HK-2 (cell line): Measurements from ENCODE around the gene PEAR1.

Experiments
- DNase-seq: peaks from one replicate; pipeline ENCODE4 v3.0.0-alpha.2; 2018; ENCODE audit not compliant: unreplicated experiment

The PEAR1 gene

DNA sequence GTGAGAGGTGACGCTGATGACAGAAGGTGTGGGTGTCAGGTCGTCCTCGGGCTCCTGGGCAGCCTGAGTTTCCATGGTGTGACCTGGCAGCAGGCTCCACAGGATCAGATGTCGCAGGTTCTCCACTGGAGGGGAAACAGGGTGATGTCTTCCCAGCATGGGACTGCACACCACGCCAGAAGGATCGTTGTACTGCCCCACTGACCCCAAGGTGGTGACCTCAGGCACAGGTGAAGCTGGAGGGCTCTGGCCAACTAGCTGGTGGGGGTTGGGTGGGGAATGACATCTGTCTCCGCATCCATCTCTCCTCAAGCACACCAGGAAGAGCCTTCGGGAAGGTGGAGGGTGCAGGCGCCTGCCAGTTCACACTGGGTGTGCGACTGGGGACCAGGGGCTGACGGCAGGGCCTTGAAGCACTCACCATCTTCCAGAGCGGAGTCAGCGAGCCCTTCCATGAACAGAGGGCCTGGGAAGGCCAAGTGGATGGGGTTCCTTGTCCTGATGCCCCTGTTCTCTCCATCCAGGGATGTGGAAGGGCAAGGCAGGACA, 46.3 kb downstream of the PEAR1 start:
- DNase-seq = no peak

DNA sequence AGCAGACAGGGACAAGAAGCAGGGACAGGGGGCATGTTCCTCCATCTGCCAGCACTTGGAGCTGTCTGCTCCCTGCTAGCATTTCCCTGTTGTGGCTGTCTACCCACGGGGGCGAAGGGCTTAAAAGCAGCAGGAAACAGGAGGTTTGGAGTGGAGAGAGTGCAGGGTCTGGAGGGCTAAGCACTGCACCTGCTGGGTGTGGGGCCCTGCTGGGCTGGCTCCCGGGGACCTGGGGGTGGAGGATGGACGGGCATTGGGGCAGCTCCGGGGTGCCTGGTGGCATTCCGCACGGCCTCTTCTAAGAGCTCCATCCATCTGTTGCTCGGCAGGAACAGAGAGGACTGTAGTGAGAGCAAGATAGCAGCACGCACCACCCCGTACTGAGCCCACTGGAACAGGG, 48.2 kb downstream of the PEAR1 start:
- no peak for DNase-seq

DNA sequence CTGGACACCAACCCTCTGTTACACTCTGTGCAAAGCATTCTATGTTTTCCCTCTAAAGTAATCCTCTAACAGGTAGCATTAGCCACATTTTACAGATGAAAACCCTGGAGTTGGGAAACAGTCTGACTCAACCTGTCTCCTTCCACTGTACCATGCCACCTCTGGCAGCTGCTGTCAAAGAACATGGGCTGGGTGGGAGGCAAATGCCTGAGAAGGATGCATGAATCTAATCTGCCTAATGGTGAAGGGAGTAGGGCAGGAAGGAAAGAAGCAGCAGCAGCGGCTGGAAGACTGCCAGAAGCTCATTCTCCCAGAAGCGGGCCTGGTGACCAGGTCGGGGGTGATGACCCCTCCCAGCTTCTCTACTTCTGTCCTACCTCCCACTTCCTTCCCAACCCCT, 48.7 kb downstream of the PEAR1 start:
- no peak for DNase-seq

DNA sequence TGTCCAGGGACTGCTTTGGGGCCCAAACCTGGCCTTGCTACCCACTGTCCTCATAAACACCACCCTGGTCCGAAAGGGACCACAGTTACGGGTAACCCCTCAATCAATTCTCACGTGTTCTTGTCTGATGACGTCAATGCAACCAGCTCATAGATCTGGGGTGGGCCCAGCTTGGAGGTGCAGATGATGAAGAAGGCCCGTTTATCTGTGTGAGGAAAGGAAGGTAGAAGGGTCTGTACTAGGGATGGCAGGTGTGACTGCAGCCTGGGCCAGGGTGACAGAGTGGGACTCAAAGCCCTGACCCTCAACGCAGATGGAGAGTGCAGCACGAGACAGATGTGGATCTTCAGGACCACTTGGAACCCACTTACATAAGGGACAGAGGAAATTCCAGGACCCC, 49.1 kb downstream of the PEAR1 start:
- DNase-seq = no peak

DNA sequence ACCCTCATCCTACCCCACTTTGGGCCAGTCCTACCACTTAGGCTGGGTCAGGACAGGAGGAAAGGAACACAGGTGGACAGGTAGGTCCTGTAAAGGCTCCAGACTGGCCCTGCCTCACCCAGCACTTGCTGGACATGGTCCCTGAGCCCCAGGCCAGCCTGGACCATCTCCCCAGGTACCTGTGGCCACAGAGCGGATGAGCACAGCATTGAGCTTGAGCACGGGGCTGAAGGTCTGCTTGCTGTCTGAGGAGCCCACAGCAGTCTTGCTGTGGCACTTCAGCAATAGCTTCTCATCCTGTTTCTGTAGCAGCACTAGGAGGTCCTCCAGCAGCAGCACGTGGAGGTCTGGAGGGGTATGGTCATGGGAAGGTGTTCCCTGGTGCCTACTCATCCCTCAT, 50.2 kb downstream of the PEAR1 start:
- DNase-seq = no peak

DNA sequence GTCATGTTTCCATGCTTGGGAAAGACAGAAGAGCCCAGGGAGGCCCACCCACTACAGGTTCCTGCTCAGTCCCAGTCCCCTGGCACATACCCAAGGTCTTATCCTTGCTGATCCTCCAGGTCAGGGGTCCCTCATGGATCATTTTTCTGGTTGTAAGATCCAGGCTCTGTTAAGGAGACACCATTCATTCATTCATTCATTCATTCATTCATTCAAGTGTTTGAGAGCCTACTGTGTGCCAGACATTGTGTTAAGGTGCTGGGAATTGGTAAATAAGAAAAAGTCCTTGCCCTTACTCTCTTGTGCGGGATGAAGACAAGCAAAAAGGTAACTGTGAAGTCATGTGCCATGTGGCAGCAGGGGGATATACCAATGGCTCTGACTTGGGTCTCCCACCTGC, 50.8 kb downstream of the PEAR1 start:
- DNase-seq = no peak

GRCh38 chr1:156944848-156945247, 51.3 kb downstream of the PEAR1 start:
- no peak for DNase-seq

- no peak for DNase-seq
Measured at GRCh38 chr1:156945881-156946661, 52.6 kb downstream of the PEAR1 start.

- no peak for DNase-seq
Measured at GRCh38 chr1:156947127-156947526, 53.6 kb downstream of the PEAR1 start.

DNA sequence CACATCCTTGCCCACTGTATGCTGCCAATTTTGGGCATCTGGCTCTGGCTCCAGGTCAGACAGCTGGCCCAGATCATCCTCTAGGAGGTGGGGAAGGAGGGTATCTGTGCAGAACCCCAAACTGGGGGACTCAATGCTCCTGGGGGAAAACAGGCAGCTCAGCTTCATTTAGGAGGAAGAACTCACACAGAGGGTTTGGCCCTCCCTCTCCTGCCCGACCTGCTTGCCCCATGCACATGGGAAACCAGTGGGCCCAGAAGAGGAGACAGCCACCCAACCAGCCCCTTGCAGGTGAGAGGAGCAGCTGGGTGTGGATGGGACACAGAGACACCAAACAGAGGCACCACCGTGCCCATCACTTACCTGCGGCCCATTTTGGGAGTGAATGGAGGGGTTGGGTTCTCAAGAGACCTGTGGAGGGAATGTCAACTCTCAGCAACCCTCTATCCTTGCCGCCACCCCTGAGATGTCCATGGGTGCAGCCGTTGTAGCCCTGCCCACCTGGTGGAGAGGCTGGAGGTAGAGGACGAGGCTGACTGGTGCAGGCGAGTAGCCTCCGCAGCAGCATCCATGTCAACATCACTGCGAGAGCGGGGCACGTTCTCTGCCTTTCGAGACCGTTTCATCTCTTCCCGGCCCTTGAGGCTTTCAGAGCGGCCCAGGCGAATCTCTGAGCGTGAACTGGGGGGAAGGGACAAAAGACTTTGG, 54.5 kb downstream of the PEAR1 start:
- no peak for DNase-seq

GRCh38 chr1:156948708-156949107, 55.2 kb downstream of the PEAR1 start:
- no peak for DNase-seq

- no peak for DNase-seq
Measured at GRCh38 chr1:156949127-156949526, 55.6 kb downstream of the PEAR1 start.

GRCh38 chr1:156951371-156951770, 57.9 kb downstream of the PEAR1 start:
- no peak for DNase-seq

- no peak for DNase-seq
Measured at GRCh38 chr1:156953571-156953970, 60.1 kb downstream of the PEAR1 start.

- no peak for DNase-seq
Measured at GRCh38 chr1:156956333-156956732, 62.8 kb downstream of the PEAR1 start.

DNA sequence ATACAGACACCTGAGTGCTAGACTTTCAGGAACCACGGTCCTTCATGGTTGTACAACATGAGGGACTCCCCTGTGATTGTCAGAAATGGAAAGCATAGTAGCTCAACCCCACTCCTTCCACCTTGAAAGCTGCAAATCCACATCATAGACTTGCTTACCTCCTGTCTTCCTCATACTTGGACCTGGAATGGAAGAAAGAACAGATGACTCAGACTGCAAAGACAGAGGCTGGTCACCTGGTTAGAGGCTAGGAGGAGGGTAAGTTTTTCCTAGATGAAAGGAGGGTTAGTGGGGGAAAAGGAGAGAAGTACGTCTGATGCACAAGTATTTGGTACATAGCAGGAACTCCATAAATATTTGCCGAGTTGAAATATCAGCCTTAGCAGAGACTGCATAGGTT, 64.1 kb downstream of the PEAR1 start:
- DNase-seq = no peak

- no peak for DNase-seq
Measured at GRCh38 chr1:156958247-156958714, 64.8 kb downstream of the PEAR1 start.

DNA sequence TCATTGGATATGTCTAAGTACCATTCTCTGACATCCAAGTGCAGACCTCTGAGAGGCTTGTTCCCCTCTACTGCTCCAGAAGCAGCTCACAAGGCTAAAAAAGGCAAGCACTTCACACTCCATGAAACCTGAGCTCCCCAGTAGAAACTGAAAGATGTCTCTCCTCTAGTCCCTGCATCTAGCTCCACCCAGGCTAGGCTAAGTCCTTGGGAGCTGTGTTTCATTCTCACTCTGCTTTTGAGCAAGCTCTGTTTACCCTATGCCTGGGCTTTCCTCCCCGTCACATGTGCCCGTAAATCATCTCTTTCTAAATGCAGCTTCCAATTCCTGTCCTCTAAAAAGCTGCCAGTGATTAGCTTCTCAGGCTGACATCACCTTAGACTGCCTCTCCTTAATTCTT, 65.9 kb downstream of the PEAR1 start:
- DNase-seq = no peak

DNA sequence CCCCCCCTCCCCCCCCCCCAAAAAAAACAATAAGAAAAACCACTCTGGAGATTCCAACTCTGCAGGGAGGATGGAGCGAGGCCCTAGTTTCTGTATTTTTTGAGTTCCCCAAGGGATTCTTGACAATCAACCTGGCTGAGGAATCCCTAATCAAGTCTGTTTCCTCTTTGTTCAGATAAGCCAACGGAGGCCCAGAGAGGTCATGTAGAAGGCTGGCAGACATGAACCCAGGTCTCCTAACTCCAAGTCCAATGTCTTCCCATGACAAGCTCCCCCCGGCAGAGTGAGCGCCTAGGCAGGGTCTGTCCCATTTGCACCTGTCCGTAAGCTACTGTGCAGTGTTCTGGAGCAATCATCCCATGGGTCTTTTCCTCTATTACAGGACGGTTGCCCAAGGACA, 66.4 kb downstream of the PEAR1 start:
- DNase-seq = no peak

GRCh38 chr1:156961709-156962108, 68.2 kb downstream of the PEAR1 start:
- DNase-seq = no peak

DNA sequence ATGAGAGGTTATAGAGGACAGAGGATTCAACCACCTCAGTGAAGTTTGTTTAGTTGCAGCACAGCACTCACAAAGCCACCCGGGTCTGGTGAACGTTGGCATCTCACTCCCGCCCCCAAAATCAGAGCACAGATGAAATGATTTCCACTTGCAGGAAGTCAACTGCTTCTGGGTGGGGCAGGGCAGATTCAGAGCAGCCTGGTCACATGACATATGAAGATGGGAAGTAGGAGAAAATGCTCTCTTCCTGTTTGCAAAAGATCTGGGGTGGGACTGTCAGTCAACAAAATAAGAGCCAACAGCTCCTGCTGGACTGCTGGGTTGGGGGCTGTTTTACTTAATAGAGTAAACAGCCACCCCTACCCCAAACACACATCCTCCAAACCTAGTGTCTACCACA, 70.1 kb downstream of the PEAR1 start:
- no peak for DNase-seq

GRCh38 chr1:156964441-156964840, 70.9 kb downstream of the PEAR1 start:
- DNase-seq = no peak
